Measurements from ENCODE around the gene GALK2.

The GALK2 gene

GRCh38 chr15:49279521-49280456 is 109.7 kb downstream of the GALK2 start:
- no peak for TF ChIP-seq CTCF (IDR thresholded peaks at IDR 0.05; ENCODE audit: low read depth, low read length, missing control alignments)
- no peak for DNase-seq (ENCODE audit: low read depth)
- H3K4me3 ChIP-seq (ENCODE audit: low read depth, low read length), result no peak overlapping the region

- H3K4me3 ChIP-seq (ENCODE audit: low read depth, low read length), result no peak overlapping the region
- no peak for DNase-seq (ENCODE audit: low read depth)
- TF ChIP-seq CTCF (IDR thresholded peaks at IDR 0.05; ENCODE audit: low read depth, low read length, missing control alignments), result no peak
These were observed 112.3 kb downstream of the GALK2 start for GRCh38 chr15:49282366-49282765.

GRCh38 chr15:49286649-49287404 is 116.8 kb downstream of the GALK2 start:
- no peak for DNase-seq (ENCODE audit: low read depth)
- H3K4me3 ChIP-seq (ENCODE audit: low read depth, low read length), result no peak overlapping the region
- TF ChIP-seq CTCF (IDR thresholded peaks at IDR 0.05; ENCODE audit: low read depth, low read length, missing control alignments), result no peak

- DNase-seq (ENCODE audit: low read depth), result no peak
- TF ChIP-seq CTCF (IDR thresholded peaks at IDR 0.05; ENCODE audit: low read depth, low read length, missing control alignments), result no peak
- no peak overlapping the region for H3K4me3 ChIP-seq (ENCODE audit: low read depth, low read length)
These were observed 117.4 kb downstream of the GALK2 start for GRCh38 chr15:49287481-49287880.

GRCh38 chr15:49288391-49288790 is 118.3 kb downstream of the GALK2 start:
- DNase-seq (ENCODE audit: low read depth), result no peak
- TF ChIP-seq CTCF (IDR thresholded peaks at IDR 0.05; ENCODE audit: low read depth, low read length, missing control alignments), result no peak

GRCh38 chr15:49290191-49290590 is 120.1 kb downstream of the GALK2 start:
- DNase-seq (ENCODE audit: low read depth), result no peak
- no peak overlapping the region for H3K4me3 ChIP-seq (ENCODE audit: low read depth, low read length)
- no peak for TF ChIP-seq CTCF (IDR thresholded peaks at IDR 0.05; ENCODE audit: low read depth, low read length, missing control alignments)

More at GRCh38 chr15:49288391-49288790, 118.3 kb downstream of the GALK2 start:
- no peak overlapping the region for H3K4me3 ChIP-seq (ENCODE audit: low read depth, low read length)

Data from GM12864 (cell line).